Measurements from ENCODE around the gene TAOK2.
"Not testable (repeated sequence)": the region's sequence is repeated elsewhere in the genome, so short reads cannot be mapped to it uniquely, and the experiment has no call there.

TAOK2 gene

GRCh38 chr16:30004811-30005242 is 31.2 kb downstream of the TAOK2 start:
- no peak for DNase-seq (ENCODE audit: low read depth)

GRCh38 chr16:30005341-30006094 is 31.9 kb downstream of the TAOK2 start:
- no peak for DNase-seq (ENCODE audit: low read depth)

GRCh38 chr16:30006095-30006473 is 32.4 kb downstream of the TAOK2 start:
- DNase-seq (ENCODE audit: low read depth) = no peak

- DNase-seq (ENCODE audit: low read depth) = no peak
Measured at GRCh38 chr16:30006659-30007377, 33.1 kb downstream of the TAOK2 start.

GRCh38 chr16:30007378-30007895 is 33.8 kb downstream of the TAOK2 start:
- no peak for DNase-seq (ENCODE audit: low read depth)

GRCh38 chr16:30009085-30009862 is 35.6 kb downstream of the TAOK2 start:
- DNase-seq (ENCODE audit: low read depth) = no peak

- DNase-seq (ENCODE audit: low read depth) = no peak
Measured at GRCh38 chr16:30009990-30010843, 36.5 kb downstream of the TAOK2 start.

- no peak for DNase-seq (ENCODE audit: low read depth)
Measured at GRCh38 chr16:30010844-30011713, 37.4 kb downstream of the TAOK2 start, which contains the start of gene DOC2A. DOC2A (minus strand) TSS chr16:30011027; CDS start chr16:30010222, 805 bp downstream.

- no peak for DNase-seq (ENCODE audit: low read depth)
Measured at GRCh38 chr16:30011714-30012504, 38.2 kb downstream of the TAOK2 start.

GRCh38 chr16:30012598-30012997 is 38.9 kb downstream of the TAOK2 start:
- not testable (repeated sequence) for DNase-seq (ENCODE audit: low read depth)

GRCh38 chr16:30015450-30015849 is 41.8 kb downstream of the TAOK2 start:
- not testable (repeated sequence) for DNase-seq (ENCODE audit: low read depth)

- no peak for DNase-seq (ENCODE audit: low read depth)
Measured at GRCh38 chr16:30016555-30017276, 43.0 kb downstream of the TAOK2 start.

- no peak for DNase-seq (ENCODE audit: low read depth)
Measured at GRCh38 chr16:30017277-30017656, 43.6 kb downstream of the TAOK2 start.

- not testable (repeated sequence) for DNase-seq (ENCODE audit: low read depth)
Measured at GRCh38 chr16:30017937-30018336, 44.3 kb downstream of the TAOK2 start.

GRCh38 chr16:30018731-30019158 is 45.1 kb downstream of the TAOK2 start:
- no peak for DNase-seq (ENCODE audit: low read depth)

GRCh38 chr16:30022887-30023286 is 49.2 kb downstream of the TAOK2 start, which contains the start of gene C16orf92:
C16orf92 (plus strand) TSS chr16:30023198; CDS start chr16:30023341, 143 bp downstream.
- no peak for DNase-seq (ENCODE audit: low read depth)

- no peak for DNase-seq (ENCODE audit: low read depth)
Measured at GRCh38 chr16:30023586-30023985, 49.9 kb downstream of the TAOK2 start.

- no peak for DNase-seq (ENCODE audit: low read depth)
Measured at GRCh38 chr16:30024451-30024850, 50.8 kb downstream of the TAOK2 start.

- no peak for DNase-seq (ENCODE audit: low read depth)
Measured at GRCh38 chr16:30025156-30025555, 51.5 kb downstream of the TAOK2 start.

Measured in non-pigmented ciliary epithelial cell (primary cell).